Ureter (tissue), 1 donor: ENCODE data around the gene TMEM232. TPM values are rescaled to one million over a fixed set of nuclear protein-coding genes. Genes with fewer than 3 reads are reported as not detected.

Experiments
- DNase-seq: peaks from one replicate; pipeline ENCODE4 v3.0.0-alpha.2; 2020; ENCODE audit warnings: low spot score
- total RNA-seq: library from RNA; stranded (reverse); gene quantifications from one replicate; pipeline ENCODE4 v1.2.4, GENCODE V29; 2023
- donor health status: DM: yes; HTN: yes; CAD: no.

The TMEM232 gene
- total RNA-seq, 1 donor from 2014 or later, result 5.7 TPM

DNA sequence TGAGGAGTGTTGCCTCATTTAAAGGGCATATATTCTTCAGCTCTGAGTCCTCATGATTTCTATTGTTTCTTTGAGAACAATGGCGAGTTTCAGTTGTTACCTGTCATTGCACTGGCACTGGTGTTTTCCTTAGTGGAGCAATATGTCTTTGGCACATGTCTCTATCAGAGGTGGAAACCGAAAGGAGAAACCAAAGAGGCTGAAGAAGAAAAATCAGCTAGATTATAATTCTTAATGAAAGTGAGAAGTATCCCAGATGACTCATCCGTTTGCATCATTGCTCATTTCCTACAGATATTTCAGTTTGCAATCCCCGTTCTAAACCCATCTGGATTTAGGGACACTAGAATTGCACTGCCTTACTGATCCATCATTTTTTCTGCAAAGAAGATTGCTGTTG, 324.6 kb downstream of the TMEM232 start:
- no peak for DNase-seq

DNA sequence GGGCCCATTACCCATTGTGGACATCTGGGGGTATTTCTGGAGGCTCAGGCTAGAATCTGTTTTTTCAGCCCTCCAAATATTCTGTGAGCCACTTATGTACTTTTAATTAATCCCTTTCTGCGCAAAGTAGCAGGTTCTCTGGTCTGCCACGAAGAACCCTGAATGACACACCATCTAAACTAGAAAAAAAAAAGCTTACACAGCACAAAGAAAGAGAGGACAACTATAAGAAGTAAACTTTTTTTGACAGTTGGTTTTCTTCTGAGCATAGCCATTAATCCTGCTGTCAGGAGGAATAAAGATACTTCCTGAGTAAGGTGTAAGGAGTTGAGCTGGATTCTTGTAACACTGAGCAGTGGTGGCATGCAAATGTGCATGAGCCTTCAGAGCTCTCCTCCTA, 327.5 kb downstream of the TMEM232 start:
- no peak for DNase-seq

DNA sequence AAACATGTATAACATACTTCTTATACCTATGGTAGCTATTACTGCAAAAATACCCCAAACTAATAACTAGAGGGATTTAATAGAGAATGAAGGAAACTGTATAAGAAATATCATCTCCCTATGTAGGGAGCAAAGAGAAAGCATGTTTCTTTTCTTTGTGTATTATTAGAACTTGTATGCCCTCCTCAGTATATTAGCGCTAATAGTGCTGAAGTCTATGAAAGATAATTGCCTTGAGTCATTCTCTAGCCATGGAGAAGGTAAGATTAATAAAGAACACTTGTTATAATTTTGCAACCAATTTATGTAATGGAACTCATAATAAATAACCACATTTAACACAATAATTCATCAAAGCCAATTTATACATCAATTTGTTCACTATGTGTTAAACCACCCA, 329.2 kb downstream of the TMEM232 start:
- DNase-seq, result no peak

DNA sequence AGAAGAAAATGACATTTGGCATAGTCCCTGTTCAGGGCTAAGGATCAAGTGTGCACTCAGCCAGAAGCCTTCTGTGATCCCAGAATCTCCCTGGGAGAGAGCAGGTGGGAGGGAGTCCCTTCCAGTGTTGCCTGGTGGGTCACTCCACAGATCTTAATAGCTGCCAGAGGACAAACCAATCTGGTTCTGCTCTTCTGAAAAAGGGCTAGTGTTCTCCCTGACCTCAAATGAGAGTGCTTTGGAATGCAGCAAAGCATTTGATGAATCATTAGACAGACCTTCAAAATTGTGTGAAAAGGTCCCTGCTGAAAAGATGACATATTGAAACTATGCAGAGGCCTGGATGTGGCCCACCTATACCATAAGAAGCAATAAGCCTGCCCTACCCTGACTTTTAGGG, 339.7 kb downstream of the TMEM232 start:
- DNase-seq, result no peak

DNA sequence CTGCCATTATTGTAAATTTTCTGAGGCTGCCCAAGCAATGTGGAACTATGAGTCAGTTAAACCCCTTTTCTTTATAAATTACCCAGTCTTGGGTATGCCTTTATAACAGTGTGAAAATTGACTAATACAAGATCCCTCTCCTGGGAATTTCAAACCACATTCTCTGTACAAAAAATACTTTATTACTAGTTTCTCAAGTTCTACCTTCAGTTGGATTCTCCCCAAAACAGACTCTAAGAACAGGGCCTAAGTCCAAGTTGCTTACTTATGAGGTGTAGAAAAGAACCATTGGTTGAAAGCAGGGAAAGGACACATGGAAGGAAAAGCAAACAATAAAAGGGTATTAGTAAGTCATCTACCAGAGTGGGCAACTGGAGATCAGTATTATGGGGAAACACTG, 343.2 kb downstream of the TMEM232 start:
- DNase-seq, result no peak

DNA sequence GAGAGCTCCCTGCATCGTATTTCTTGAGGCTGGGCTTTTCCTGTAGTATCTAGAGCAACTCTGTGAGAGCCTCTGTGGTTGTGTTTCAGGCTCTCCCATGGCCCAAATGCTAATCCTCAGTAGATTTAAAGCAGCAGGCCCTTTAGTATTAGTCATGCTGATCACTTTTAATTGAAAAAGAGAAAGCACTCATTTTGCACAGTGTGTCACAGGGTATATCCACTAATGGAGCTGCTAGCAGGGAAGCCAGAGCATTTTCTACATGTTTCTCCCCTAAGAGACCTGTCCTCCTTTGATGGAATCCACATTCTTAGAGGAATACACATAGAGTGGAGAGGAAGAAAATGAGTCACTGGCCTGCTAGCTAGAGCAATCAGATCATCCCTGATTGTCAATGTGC, 348.5 kb downstream of the TMEM232 start:
- DNase-seq, result no peak

DNA sequence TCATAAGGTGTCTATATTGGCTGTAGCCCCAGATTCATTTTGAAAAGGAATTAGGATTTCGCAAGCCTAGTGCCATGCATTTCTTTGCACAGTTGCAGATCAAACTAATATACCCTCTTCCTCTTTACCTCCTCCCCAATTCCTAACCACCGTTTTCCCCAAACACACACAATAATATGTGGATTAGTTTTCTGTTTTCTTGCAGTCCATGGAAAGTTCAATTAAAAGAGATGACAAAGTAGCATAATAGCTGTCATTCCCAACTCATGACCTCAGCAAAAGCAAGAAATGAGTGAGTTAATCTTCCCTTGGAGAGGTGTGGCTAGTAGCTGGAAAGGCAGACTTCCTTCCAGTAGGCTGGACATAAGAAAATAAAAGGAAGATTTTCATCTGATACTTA, 349.1 kb downstream of the TMEM232 start:
- no peak for DNase-seq

DNA sequence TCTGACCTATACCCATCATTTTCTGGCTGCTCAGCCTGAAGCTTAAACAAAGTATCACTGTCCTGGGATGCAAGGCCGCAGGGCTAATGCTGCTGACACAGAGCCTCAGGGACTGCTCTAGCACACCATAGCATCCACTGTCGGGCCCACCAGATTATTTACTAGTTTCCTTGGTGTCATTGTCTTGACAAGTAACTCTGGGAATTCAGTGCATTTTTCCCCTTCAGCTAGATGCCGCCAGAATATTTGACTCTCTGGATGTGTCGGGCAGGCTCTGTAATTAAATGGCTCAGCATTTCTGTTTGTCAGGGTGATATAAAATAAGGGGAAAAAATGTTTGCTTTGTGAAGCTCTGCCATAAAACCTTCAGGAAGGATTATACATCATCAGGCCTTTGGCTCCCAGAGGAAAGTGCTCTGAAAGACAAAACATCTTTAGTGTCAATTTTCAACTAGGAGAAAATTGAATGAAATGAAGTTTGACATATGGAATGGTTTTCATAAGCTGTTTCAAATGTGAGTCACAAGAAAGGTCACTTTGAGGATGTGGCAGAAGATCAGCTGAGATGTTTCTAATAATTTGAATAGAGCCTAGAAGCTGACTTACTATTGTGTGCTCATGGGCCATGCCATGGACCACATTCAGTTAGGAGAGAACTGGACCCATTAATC, 350.1 kb downstream of the TMEM232 start:
- no peak for DNase-seq

DNA sequence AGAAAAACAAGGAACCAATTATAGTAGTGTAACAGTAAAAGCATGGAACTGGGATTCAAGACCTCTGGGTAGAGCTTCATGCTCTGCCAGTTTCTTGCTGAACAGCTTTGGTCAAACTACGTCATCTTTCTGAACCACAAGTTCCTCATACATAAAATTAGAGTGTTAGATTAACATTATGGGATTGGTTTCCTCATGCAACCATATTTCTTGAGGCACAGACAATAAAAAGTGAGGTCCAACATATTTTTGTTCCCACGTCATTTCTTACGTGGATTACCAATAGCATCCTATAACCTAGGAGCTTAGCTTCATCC, 354.8 kb downstream of the TMEM232 start:
- DNase-seq, result no peak

DNA sequence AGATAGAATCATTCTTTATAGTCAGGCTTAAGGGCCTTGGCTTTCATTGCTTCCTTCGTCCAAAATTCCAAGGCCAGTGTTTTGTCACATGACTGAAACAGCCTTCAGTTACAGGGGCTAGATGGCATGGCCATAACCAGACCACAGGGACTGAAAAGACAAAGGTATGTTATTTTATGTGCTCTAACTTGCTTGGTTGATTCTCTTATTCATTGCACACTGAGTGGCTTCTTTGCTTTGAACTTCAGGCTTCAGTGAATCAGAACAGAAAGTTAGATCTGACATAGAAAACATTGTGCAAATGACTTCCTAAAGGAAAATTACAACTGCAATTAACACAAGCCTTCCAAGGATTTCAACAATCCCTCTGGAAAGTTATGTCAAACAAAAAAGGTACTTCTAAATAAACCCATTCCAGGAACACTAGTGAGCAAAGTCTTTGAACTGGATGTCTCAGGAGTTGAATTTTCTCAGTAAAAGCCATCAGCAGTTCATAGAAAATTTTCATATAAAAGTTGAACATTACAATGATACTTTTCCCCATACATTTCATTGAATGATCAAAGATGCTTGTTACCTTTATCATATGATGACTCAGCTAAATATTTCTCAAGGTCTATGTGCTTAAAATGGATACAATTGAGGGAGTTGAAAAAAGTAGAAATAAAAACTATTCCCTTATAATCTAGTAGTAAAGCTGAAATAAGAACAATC, 355.3 kb downstream of the TMEM232 start:
- DNase-seq, result no peak

Other genes with a start within 250 kb of the TMEM232 start
- gene SLC25A46, start 12.3 kb upstream of the TMEM232 start, total RNA-seq, result 45.0 TPM